ENCODE measurements around the gene CRHR1.

Gene CRHR1

DNA sequence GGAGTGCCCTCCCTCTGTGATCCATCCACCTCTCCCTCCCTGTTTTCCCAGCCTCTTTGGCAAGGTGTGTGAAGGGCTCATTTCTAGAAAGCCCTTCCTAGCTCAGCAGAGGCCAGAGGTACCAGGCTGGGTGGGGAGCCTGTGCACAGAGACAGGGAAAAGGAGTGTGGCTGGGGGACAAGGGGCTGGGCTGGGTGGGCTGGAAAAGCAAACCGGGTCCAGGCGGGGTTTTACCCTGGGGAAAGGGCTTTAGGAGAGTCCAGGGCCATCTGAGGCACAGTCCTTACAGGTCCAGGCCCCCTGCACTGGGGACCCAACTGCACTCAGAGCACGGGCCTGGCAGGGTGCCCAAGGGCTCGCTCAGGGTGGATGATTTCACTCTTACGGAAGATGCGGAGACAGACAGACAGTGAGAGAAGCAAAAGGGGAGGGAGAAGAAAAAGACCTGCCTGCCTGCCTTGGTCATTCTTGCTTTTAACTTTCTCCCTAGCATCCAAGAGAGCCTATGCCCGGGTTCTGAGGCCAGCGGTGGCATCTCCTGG, 7.0 kb downstream of the CRHR1 start:
- ChIA-PET POLR2A (no interaction called here), CTCF (interaction anchor here (0.9 kb wide), 1 partner anchor 41 kb away, joined by 3 read pairs; no protein-coding TSS in a partner anchor)
- DNase-seq (ENCODE audit: extremely low spot score), result no peak
- TF ChIP-seq, protein P1, sequence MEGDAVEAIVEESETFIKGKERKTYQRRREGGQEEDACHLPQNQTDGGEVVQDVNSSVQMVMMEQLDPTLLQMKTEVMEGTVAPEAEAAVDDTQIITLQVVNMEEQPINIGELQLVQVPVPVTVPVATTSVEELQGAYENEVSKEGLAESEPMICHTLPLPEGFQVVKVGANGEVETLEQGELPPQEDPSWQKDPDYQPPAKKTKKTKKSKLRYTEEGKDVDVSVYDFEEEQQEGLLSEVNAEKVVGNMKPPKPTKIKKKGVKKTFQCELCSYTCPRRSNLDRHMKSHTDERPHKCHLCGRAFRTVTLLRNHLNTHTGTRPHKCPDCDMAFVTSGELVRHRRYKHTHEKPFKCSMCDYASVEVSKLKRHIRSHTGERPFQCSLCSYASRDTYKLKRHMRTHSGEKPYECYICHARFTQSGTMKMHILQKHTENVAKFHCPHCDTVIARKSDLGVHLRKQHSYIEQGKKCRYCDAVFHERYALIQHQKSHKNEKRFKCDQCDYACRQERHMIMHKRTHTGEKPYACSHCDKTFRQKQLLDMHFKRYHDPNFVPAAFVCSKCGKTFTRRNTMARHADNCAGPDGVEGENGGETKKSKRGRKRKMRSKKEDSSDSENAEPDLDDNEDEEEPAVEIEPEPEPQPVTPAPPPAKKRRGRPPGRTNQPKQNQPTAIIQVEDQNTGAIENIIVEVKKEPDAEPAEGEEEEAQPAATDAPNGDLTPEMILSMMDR (IDR thresholded peaks at IDR 0.05; ENCODE audit: control extremely low read depth, extremely low read depth, low read depth, missing control alignments), result no peak

DNA sequence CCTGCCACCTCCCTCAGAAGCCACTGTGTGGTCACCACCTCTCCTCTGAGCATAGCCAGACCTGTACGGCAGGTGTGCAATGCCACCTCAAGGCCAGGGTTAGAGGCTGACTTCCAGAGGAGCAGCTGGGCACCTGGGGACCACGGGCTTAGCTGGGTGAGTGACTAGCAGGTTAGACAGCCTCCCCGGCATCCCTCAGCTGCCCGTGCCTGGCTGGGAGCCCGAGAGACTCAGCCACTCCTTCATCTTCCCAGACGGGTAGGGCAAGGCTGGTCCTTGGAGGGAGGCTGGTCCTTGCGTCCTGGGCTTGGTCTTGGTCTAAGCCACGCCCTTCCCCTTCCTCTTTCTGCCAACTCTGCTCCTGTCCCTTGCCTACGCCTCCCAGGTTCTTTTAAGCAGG, 7.8 kb downstream of the CRHR1 start:
- TF ChIP-seq, protein P1 (IDR thresholded peaks at IDR 0.05; ENCODE audit: control extremely low read depth, extremely low read depth, low read depth, missing control alignments), result no peak
- ChIA-PET POLR2A (no interaction called here), CTCF (interaction anchor here (0.9 kb wide), 1 partner anchor 40 kb away, joined by 3 read pairs; no protein-coding TSS in a partner anchor)
- no peak for DNase-seq (ENCODE audit: extremely low spot score)

DNA sequence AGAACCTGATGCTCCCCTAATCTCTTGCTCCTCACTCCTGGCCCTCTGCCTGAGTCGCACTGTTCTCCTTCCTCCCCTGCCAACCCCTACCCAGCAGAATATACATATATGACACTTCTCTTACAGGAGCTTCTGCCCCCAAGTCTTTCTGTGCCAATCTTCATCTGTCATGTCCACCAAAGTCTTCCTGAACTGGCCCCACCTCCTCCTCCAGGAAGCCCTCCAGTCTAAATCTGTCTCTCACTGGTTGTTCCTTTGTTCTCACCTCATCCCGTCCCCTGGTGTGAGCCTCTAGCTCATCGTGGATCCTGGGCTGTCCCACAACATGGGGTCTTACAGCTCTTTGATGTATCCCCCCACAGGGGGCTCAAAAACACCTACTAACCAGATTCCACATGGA, 8.3 kb downstream of the CRHR1 start:
- TF ChIP-seq, protein P1 (IDR thresholded peaks at IDR 0.05; ENCODE audit: control extremely low read depth, extremely low read depth, low read depth, missing control alignments), result no peak
- ChIA-PET CTCF (interaction anchor here (1.1 kb wide), 1 partner anchor 34 kb away, joined by 3 read pairs; no protein-coding TSS in a partner anchor), POLR2A (no interaction called here)
- no peak for DNase-seq (ENCODE audit: extremely low spot score)

DNA sequence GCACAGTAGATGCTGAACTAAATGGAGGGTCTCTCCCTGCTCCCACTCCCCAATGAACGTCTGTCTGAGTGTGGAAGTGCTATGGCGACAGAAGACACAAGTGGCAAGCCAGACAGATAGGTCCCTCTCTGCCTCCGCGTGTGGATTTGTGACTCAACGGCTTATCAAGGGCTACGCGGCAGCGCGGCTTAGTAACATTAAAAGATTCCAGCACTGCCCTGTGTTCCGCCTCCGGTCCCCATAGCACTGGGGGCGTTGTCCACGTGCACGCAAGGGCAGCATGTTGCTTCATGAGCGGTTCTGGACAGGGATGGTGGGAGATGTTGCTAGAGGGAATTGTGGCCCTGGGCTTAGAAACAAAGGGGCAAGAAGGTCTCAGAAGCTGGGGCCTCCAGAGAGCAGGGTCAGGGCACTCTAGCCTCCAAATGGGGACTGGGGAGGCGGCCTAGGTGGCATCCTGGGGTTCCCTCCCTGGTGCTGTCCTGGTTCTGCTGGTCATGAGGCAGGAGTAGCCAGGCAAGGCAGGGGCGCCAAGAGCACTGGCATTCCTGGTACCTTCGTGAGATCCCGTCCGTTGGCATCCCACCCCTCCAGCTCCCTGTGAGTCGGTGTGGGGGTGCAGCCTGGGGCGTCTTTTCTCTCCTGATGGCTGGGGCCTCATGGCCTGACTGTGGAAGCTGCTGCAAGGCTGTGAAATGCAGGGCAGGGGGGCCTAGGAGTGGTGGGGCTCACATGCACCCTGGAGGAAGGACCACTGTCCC, 9.1 kb downstream of the CRHR1 start:
- POLR2A ChIA-PET, result no interaction called here
- DNase-seq (ENCODE audit: extremely low spot score), result no peak
- TF ChIP-seq, protein P1 (IDR thresholded peaks at IDR 0.05; ENCODE audit: control extremely low read depth, extremely low read depth, low read depth, missing control alignments), result no peak

DNA sequence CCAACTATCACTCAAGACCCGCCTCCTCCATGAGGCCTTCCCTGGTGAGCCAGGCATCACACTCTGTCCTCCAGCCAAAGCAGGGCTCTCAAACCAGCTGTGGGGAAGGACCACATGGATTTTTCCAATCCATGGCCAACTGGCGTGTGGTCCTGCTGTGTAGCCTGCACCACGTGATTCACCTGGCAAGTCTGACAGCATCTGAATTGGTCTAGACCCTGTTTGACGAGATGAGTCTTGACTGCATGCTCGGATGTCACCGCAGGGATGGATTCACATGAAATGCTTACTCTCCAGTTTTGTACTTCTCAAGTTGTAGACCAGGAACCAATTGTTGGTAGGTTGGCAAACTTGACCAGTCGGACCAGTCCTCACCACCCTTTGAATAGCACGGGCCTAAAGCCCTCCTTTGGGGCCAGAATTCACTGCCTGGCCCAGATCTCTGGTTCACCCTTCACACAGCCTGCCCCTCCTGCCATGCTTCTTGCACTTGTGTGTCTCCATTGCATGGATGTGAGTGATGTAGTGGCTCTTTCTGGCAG, 9.9 kb downstream of the CRHR1 start:
- CTCF ChIA-PET, result interaction anchor here (1.0 kb wide), 1 partner anchor 22 kb away, joined by 3 read pairs; no protein-coding TSS in a partner anchor
- TF ChIP-seq, protein P1 (IDR thresholded peaks at IDR 0.05; ENCODE audit: control extremely low read depth, extremely low read depth, low read depth, missing control alignments), result no peak
- POLR2A ChIA-PET, result no interaction called here

More for the DNA sequence above, 9.1 kb downstream of the CRHR1 start:
- CTCF ChIA-PET, result interaction anchor here (1.1 kb wide), 1 partner anchor 33 kb away, joined by 3 read pairs; no protein-coding TSS in a partner anchor

DNA sequence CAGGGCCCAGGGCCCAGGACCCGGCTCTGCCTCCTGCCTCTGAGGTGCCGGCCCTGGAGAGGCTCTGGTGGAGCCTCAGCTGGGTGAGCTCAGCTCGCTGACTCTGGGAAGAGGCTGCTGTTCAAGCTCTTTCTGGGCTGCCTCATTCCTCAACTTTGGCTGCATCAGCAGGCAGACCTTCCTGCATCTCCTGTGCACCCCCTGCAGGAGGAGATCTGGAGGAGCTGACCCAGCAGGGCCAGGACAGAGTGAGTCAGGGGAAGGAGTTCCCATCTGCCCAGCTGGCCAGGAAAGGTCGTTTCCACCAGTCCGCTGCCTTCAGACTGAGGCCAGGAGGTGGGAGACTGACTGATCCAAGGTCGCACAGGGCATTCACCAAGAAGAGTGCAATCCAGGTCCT, 10.7 kb downstream of the CRHR1 start:
- TF ChIP-seq, protein P1 (IDR thresholded peaks at IDR 0.05; ENCODE audit: control extremely low read depth, extremely low read depth, low read depth, missing control alignments), result no peak
- POLR2A ChIA-PET, result no interaction called here
- DNase-seq (ENCODE audit: extremely low spot score), result no peak
- CTCF ChIA-PET, result interaction anchor here (1.0 kb wide), 1 partner anchor 22 kb away, joined by 3 read pairs; no protein-coding TSS in a partner anchor

More for the DNA sequence above, 9.9 kb downstream of the CRHR1 start:
- no peak for DNase-seq (ENCODE audit: extremely low spot score)

All from GM10248 (cell line).